Measurements from ENCODE around the gene CFC1. TPM values are rescaled to one million over a fixed set of nuclear protein-coding genes. Genes with fewer than 3 reads are reported as not detected.
"Not testable (repeated sequence)": the region's sequence is repeated elsewhere in the genome, so short reads cannot be mapped to it uniquely, and the experiment has no call there.

CFC1 gene
- total RNA-seq, 1 donor from 2014 or later, result not detected

DNA sequence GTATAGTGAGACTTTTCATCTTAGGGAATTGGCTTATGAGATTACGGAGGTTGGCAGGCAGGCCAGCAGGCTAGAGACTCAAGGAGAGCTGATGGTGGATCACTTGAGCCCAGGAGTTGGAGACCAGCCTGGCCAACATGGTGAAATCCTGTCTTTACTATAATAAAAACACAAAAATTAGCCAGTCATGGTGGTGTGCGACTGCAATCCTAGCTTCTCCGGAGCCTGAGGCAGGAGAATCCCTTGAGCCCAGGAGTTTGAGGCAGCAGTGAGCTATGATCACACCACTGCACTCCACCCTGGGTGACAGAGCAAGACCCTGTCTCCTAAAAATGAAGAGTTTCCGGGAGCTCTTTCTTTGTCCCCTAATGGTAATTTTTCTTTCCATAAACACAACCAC is 14.6 kb downstream of the CFC1 start:
- not testable (repeated sequence) for DNase-seq (ENCODE audit: low read depth)

DNA sequence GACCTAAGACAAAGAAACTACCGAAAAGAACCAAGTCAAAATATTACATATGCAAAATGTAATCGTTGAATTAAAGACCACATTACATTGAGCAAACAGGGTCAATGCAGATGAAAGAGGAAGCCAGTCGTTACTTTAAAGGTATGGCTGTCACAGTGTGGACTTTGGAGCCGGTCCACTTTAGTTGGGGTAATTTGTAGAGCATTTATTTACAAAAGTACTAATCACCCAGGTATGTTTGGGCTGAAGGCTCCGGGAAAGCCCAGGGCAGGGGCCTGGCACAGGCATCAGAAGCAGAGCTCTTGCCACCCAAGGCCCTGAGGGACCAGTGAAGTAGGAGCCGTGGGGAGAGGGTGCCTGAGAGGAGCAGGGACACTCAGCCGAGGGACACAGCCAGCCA is 15.8 kb downstream of the CFC1 start:
- DNase-seq (ENCODE audit: low read depth), result not testable (repeated sequence)

DNA sequence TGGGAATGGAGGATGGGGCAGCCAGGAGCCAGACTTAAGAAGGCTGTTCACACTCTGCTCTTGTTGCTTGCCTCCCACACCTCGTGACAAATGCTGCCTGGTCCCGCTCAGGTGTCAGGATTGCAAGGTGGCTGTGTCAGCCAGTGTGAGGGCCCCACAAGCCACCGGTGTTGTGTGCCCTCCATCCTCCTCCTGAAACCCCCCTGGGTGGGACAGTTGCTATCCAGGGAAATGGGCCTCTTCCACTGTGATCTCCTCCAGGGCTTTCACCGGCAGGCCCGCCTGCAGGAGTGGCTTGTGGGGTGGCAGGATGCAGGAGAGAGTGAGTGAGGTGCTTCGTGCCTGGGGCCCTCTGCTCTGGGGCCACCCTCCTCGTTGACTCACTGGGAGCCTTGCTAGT is 16.4 kb downstream of the CFC1 start:
- DNase-seq (ENCODE audit: low read depth), result not testable (repeated sequence)

DNA sequence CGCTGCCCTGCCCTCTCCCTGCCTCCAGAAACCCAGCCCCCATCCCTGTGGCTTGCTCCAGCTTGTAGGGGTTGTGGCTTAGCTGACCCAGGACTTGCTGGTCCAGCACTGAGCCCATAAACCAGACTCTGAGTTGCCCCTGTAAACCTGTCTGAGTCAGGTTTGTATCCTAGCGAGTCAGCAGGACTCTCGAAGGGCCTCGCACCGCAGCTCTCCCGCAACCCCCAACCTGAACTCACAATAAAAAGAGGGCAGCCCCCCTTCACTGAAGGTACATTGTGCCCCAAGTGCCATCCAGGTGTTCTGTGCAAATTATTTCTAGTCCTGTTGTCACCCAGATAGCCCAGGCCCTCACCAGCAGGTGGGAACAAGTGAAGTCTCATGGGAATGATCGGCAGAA is 17.9 kb downstream of the CFC1 start:
- not testable (repeated sequence) for DNase-seq (ENCODE audit: low read depth)

DNA sequence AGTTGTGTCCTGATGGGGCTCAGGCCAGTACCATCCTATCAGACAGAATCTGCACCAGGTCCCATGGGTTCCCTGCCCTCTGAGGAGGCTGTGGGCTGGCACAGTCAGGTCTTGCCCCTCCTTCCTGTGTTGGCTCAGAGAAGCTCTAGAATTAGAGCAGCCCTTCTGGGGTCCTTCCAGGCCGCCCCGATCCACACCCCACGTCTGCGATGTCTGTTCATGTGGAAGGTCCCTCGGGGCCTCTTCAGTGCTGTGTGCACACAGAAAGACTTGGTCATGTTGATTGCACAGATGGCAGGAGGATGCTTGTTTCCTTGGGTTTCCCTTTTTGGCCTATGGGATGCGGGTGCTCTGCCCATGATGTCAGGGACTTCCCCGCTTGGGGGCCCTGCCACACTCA is 20.3 kb downstream of the CFC1 start:
- DNase-seq (ENCODE audit: low read depth), result not testable (repeated sequence)

DNA sequence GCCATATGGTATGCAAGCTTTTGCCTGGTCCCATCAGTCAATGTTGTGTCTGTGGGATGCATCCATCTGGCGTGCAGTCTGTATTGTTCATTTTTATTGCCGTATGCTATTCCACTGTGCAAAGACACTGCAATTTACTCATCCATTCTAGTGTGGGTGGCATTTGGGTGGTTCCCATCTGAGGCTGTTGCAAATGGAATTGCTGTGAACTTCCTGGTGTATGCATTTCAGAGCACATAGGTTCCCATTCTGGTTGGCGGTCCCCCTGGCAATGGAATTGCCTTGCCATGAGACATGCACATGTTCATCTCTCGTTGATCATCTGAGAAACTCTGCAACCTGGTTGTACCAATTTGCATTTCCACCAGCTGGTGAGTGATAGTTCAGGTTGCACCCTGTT is 21.8 kb downstream of the CFC1 start:
- not testable (repeated sequence) for DNase-seq (ENCODE audit: low read depth)

DNA sequence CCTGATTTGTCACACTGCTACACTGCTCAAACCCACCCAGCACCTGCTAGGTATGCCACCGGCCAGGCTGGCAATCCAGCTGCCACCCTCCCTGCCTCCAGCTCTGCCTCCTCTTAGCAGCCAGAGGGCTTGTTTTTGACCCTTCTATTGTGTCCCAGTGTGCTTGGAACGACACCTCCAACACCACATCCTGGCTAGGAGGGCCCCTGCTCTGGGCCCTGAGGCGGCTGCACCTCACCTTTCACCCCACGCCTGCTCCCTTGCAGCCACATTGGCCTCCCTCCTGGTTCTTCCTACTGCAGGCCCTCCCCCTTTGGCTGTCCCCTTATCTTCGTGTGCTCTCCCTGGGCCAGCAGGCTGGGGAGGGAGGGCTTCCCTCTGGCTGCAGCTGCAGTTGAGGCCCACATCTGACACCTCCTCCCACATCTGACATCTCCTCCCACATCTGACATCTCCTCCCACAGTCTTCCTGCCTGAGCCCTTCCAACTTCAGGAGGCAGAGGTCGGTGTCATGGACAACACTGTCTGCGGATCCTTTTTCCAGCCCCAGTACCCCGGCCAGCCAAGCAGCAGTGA is 23.1 kb downstream of the CFC1 start:
- not testable (repeated sequence) for DNase-seq (ENCODE audit: low read depth)

DNA sequence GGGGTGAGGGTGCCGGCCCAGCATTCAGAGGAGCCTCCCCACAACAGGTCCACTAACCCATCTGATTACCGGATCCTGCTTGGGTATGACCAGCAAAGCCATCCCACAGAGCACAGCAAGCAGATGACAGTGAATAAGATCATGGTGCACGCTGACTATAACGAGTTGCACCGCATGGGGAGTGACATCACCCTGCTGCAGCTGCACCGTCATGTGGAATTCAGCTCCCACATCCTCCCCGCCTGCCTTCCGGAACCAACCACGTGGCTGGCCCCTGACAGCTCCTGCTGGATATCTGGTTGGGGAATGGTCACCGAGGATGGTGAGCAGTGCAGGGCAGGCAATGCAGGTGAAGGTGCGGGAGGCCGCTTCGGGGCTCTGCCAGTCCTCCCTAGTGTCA is 25.1 kb downstream of the CFC1 start:
- not testable (repeated sequence) for DNase-seq (ENCODE audit: low read depth)

DNA sequence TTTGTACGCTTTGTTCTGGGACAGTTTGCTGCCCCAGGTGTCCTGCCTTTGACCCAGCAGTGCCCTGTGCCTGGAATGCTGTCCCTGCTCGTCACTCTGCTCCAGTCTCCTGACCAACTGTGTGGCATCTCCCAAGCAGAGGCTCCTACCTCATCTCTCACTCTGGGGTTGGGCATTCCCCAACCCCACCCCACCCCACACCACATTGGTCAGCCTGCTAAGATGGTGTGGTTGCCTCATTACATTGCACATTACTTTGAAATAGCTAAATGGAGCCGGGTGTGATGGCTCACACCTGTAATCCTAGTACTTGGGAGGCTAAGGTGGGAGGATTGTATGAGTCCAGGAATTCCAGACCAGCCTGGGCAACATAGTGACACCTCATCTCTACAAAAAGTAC is 27.4 kb downstream of the CFC1 start:
- DNase-seq (ENCODE audit: low read depth), result not testable (repeated sequence)

DNA sequence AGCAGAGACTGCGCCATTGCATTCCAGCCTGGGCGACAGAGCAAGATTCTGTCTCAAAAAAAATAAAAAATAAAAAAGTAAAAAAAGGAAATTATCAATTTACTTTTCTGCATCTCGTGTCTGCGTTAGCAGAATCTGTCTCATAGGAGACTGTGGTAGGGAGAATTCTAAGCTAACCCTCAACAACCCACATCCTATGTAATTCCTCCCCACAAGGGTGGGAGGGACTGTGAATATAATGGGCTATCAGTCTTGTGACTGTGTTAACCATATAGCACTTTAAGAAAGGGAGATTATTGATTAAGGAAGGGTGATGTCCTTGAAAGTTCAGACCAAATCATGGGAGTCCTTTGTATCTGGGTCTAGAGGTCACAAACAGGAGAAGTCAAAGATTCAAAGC is 33.2 kb downstream of the CFC1 start:
- not testable (repeated sequence) for DNase-seq (ENCODE audit: low read depth)

DNA sequence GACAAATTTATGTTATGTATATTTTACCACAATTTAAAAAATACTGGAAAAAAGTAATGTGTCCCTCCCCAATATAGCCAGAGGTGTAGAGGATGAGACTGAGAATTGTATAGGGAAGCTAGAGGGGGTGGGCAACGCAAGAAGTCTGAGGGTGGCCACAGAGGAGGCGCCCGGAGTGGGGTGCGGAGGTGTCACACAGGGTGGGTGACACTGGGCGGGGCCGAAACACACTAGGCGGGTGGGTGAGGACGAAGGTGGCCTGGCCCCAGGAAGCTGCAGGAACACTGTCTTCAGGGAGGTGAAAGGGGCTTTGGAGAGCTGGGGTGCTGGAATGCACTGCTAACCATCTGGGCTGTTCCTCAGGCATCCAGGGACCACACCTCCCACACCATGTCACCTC is 42.9 kb downstream of the CFC1 start:
- not testable (repeated sequence) for DNase-seq (ENCODE audit: low read depth)

DNA sequence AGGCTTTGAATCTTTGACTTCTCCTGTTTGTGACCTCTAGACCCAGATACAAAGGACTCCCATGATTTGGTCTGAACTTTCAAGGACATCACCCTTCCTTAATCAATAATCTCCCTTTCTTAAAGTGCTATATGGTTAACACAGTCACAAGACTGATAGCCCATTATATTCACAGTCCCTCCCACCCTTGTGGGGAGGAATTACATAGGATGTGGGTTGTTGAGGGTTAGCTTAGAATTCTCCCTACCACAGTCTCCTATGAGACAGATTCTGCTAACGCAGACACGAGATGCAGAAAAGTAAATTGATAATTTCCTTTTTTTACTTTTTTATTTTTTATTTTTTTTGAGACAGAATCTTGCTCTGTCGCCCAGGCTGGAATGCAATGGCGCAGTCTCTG is 45.2 kb downstream of the CFC1 start:
- DNase-seq (ENCODE audit: low read depth), result not testable (repeated sequence)

DNA sequence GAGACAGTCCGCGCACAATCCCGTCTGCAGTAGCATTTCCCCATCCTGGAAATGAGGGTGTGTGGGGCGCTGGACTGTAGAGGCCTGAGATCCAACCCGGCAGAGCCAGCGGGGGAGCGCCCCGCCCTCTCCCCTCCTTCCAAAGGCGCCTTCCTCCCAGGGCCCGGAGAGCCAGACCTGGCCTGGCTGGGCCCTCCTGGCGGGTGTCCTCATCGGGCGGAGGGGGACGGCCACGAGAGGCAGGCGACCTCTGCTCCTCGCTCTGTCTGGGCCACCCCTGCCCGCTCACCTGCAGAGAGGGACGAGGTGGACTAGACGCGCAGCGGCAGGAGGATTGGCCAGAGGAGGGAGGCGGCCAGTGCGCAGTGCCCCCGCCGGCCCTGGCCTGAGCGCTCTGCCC is 49.9 kb downstream of the CFC1 start:
- DNase-seq (ENCODE audit: low read depth), result not testable (repeated sequence)

DNA sequence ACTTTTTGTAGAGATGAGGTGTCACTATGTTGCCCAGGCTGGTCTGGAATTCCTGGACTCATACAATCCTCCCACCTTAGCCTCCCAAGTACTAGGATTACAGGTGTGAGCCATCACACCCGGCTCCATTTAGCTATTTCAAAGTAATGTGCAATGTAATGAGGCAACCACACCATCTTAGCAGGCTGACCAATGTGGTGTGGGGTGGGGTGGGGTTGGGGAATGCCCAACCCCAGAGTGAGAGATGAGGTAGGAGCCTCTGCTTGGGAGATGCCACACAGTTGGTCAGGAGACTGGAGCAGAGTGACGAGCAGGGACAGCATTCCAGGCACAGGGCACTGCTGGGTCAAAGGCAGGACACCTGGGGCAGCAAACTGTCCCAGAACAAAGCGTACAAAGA is 51.0 kb downstream of the CFC1 start:
- not testable (repeated sequence) for DNase-seq (ENCODE audit: low read depth)

DNA sequence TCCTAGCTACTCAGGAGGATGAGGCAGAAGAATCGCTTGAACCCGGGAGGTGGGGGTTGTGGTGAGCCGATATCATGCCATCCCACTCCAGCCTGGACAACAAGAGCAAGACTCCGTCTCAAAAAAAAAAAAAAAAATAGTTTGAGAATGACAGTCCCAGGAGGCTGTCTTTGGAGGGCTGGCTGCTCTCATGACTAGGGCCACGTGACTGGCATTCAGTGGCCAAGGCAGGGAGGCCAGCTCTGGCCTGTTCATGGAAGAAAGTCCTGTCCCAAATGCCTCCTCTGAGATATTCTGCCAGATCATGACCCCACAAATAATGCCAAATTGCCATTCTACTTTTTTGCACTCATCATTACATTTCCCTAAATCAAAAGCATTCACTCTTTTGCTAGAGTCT is 54.4 kb downstream of the CFC1 start:
- not testable (repeated sequence) for DNase-seq (ENCODE audit: low read depth)

DNA sequence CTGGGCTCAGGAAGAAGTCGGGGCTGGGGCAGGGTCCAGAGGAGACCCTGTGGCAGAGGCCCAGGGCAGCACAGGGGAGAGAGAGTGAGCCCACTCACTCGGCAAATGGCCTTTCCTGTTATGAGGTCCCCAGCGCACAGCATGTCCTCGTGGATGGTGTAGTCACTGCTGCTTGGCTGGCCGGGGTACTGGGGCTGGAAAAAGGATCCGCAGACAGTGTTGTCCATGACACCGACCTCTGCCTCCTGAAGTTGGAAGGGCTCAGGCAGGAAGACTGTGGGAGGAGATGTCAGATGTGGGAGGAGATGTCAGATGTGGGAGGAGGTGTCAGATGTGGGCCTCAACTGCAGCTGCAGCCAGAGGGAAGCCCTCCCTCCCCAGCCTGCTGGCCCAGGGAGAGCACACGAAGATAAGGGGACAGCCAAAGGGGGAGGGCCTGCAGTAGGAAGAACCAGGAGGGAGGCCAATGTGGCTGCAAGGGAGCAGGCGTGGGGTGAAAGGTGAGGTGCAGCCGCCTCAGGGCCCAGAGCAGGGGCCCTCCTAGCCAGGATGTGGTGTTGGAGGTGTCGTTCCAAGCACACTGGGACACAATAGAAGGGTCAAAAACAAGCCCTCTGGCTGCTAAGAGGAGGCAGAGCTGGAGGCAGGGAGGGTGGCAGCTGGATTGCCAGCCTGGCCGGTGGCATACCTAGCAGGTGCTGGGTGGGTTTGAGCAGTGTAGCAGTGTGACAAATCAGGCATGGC is 55.4 kb downstream of the CFC1 start:
- not testable (repeated sequence) for DNase-seq (ENCODE audit: low read depth)

DNA sequence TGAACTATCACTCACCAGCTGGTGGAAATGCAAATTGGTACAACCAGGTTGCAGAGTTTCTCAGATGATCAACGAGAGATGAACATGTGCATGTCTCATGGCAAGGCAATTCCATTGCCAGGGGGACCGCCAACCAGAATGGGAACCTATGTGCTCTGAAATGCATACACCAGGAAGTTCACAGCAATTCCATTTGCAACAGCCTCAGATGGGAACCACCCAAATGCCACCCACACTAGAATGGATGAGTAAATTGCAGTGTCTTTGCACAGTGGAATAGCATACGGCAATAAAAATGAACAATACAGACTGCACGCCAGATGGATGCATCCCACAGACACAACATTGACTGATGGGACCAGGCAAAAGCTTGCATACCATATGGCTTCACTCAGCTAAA is 56.6 kb downstream of the CFC1 start:
- DNase-seq (ENCODE audit: low read depth), result not testable (repeated sequence)

Other genes with a start within 250 kb of the CFC1 start
- gene PTPN18, start 243.5 kb downstream of the CFC1 start, total RNA-seq, result 10.5 and 11.3 TPM in 2 replicates
- gene POTEI, start 90.2 kb downstream of the CFC1 start, total RNA-seq, result not detected in 2 replicates
- gene CFC1B, start 78.4 kb downstream of the CFC1 start, total RNA-seq, result not detected in 2 replicates
- gene POTEJ, start 11.9 kb upstream of the CFC1 start, total RNA-seq, result not detected in 2 replicates
- gene GPR148, start 129.5 kb upstream of the CFC1 start, total RNA-seq, result not detected in 2 replicates
- not detected in 2 replicates for gene AMER3, start 156.0 kb upstream of the CFC1 start, total RNA-seq
- 0.86 and 1.1 TPM in 2 replicates for gene ARHGEF4, start 237.3 kb upstream of the CFC1 start, total RNA-seq